Right kidney (tissue), 1 donor: ENCODE results near the gene IMPDH1.
A peak's percentile ranks its signal among the peaks of the same experiment; 100 is the strongest.

Experiments used
- DNase-seq: peaks from one replicate; pipeline ENCODE4 v3.0.0-alpha.2; 2016

IMPDH1 gene

GRCh38 chr7:128405471-128406313 is 4.1 kb downstream of the IMPDH1 start:
- DNase-seq = peak; percentile 72

GRCh38 chr7:128404886-128405470 is 4.8 kb downstream of the IMPDH1 start:
- peak; percentile 25 for DNase-seq

GRCh38 chr7:128404143-128404681 is 5.6 kb downstream of the IMPDH1 start:
- DNase-seq = no peak

- DNase-seq = no peak
Measured at GRCh38 chr7:128403676-128404075, 6.1 kb downstream of the IMPDH1 start.

- no peak for DNase-seq
Measured at GRCh38 chr7:128402356-128402755, 7.4 kb downstream of the IMPDH1 start.

GRCh38 chr7:128400566-128400965 is 9.2 kb downstream of the IMPDH1 start:
- no peak for DNase-seq

GRCh38 chr7:128399991-128400390 is 9.8 kb downstream of the IMPDH1 start:
- no peak for DNase-seq

GRCh38 chr7:128398841-128399135 is 11.0 kb downstream of the IMPDH1 start:
- no peak for DNase-seq

GRCh38 chr7:128398016-128398840 is 11.6 kb downstream of the IMPDH1 start:
- peak; percentile 33 for DNase-seq

GRCh38 chr7:128396357-128396756 is 13.4 kb downstream of the IMPDH1 start:
- DNase-seq = no peak

GRCh38 chr7:128395748-128396147 is 14.0 kb downstream of the IMPDH1 start:
- DNase-seq = no peak

- no peak for DNase-seq
Measured at GRCh38 chr7:128394904-128395496, 14.8 kb downstream of the IMPDH1 start.

- no peak for DNase-seq
Measured at GRCh38 chr7:128393526-128394330, 16.1 kb downstream of the IMPDH1 start.

- no peak for DNase-seq
Measured at GRCh38 chr7:128392446-128393327, 17.1 kb downstream of the IMPDH1 start.

GRCh38 chr7:128391805-128392204 is 18.0 kb downstream of the IMPDH1 start:
- no peak for DNase-seq

- no peak for DNase-seq
Measured at GRCh38 chr7:128390871-128391565, 18.8 kb downstream of the IMPDH1 start.

GRCh38 chr7:128389618-128390329 is 20.0 kb downstream of the IMPDH1 start:
- DNase-seq = peak; percentile 32

- no peak for DNase-seq
Measured at GRCh38 chr7:128389085-128389617, 20.6 kb downstream of the IMPDH1 start.

GRCh38 chr7:128388145-128388485 is 21.7 kb downstream of the IMPDH1 start:
- DNase-seq = no peak
